A673 (cell line): ENCODE results near the gene MAPKAP1.

Source experiments
- EZH2 ChIP-seq: fragments of 200-600 bp; sonication (generic); IDR thresholded peaks from 2 replicates; pipeline ENCODE4 v1.6.1; 2017; ENCODE audit warnings: borderline replicate concordance, low read depth, mild to moderate bottlenecking, mixed read lengths, antibody characterized with exemption, low read length; ENCODE audit not compliant: poor library complexity, severe bottlenecking
- TF ChIP-seq, protein P1 (sequence below): fragments of 300-800, 200-600 bp; sonication (generic); conservative IDR thresholded peaks from 2 replicates; pipeline ENCODE4 v1.5.1; 2017; ENCODE audit warnings: low read depth, mild to moderate bottlenecking, antibody characterized with exemption, low read length, moderate library complexity, mixed read lengths

- TF ChIP-seq, protein P1, sequence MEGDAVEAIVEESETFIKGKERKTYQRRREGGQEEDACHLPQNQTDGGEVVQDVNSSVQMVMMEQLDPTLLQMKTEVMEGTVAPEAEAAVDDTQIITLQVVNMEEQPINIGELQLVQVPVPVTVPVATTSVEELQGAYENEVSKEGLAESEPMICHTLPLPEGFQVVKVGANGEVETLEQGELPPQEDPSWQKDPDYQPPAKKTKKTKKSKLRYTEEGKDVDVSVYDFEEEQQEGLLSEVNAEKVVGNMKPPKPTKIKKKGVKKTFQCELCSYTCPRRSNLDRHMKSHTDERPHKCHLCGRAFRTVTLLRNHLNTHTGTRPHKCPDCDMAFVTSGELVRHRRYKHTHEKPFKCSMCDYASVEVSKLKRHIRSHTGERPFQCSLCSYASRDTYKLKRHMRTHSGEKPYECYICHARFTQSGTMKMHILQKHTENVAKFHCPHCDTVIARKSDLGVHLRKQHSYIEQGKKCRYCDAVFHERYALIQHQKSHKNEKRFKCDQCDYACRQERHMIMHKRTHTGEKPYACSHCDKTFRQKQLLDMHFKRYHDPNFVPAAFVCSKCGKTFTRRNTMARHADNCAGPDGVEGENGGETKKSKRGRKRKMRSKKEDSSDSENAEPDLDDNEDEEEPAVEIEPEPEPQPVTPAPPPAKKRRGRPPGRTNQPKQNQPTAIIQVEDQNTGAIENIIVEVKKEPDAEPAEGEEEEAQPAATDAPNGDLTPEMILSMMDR: no peak
- no peak for TF ChIP-seq EZH2
These were observed 36.8 kb upstream of the MAPKAP1 start for GRCh38 chr9:125743682-125744428.
